ENCODE measurements around the gene SIKE1.

- TF ChIP-seq CTCF (IDR thresholded peaks at IDR 0.05) (no peak), ZFX (IDR thresholded peaks at IDR 0.05; ENCODE audit: borderline replicate concordance) (no peak)
Measured at GRCh38 chr1:114729782-114730181, 50.7 kb downstream of the SIKE1 start.

Measured in 22Rv1 (cell line).